GM12878 (cell line): ENCODE measurements around the gene OS9. TPM values are rescaled to one million over a fixed set of nuclear protein-coding genes. Genes with fewer than 3 reads are reported as not detected.

Experiments
- ATAC-seq: fragments of 200-7000 bp; cut with Tn5 transposase; 3 replicates; pipeline ENCODE4 v1.9.1; 2020; ENCODE audit warnings: mild to moderate bottlenecking, moderate library complexity
- BruUV-seq: library from RNA; stranded (reverse); fragments of 400-500 nt; replicated peaks from 2 replicates; lab custom pipeline; 2021; lab: Mats Ljungman, UMichigan
- CTCF ChIA-PET: fragments of 300-600 bp; sonication (Branson Sonifier 250); formaldehyde crosslinking; extraction: SDS; loops from one replicate; lab custom pipeline; 2021; ENCODE audit warnings: inconsistent platforms; lab: Yijun Ruan, JAX
- POLR2A ChIA-PET: fragments of 350-600 bp; formaldehyde crosslinking; extraction: SDS; loops from one replicate; lab custom pipeline; 2021; ENCODE audit warnings: inconsistent platforms; lab: Charles Lee
- RAD21 ChIA-PET: fragments of 300-600 bp; sonication (Branson Sonifier 250); formaldehyde crosslinking; loops from one replicate; lab custom pipeline; 2023; ENCODE audit warnings: antibody characterized with exemption; ENCODE audit not compliant: unreplicated experiment; lab: Charles Lee
- SMC1A ChIA-PET: fragments of 300-600 bp; sonication (Branson Sonifier 250); formaldehyde crosslinking; loops from one replicate; lab custom pipeline; 2023; ENCODE audit not compliant: unreplicated experiment, uncharacterized antibody; lab: Charles Lee
- DNase-seq: peaks from one replicate; pipeline ENCODE4 v3.0.0-alpha.2; 2011; ENCODE audit warnings: low read depth, low spot score
- FAIRE-seq: peaks from 3 replicates; lab custom pipeline; 2011; peaks lifted over from hg19 to GRCh38; lab: Jason Lieb, UNC
- H2AFZ ChIP-seq: 2 replicates; pipeline ENCODE4 v1.6.0; 2011; ENCODE audit warnings: low read depth, low read length, control low read depth; ENCODE audit not compliant: control insufficient read depth
- H3K27ac ChIP-seq: 2 replicates; pipeline ENCODE4 v1.5.1; 2011; ENCODE audit warnings: control low read depth; ENCODE audit not compliant: control insufficient read depth, insufficient read depth
- H3K27me3 ChIP-seq, 2 experiments: replicated peaks in 1 of 2; 2 replicates each; pipeline versions ENCODE4 v1.6.0 to v1.6.1; 2011; ENCODE audit warnings: low read length in 1 of 2; ENCODE audit not compliant: control insufficient read depth in 2 of 2, insufficient read depth in 2 of 2
- H3K36me3 ChIP-seq, 2 experiments: 2 replicates each; pipeline ENCODE4 v1.5.1; 2011; ENCODE audit warnings: low read length in 1 of 2; ENCODE audit not compliant: control insufficient read depth in 2 of 2, insufficient read depth in 2 of 2
- H3K4me1 ChIP-seq: 2 replicates; pipeline ENCODE4 v1.6.1; 2011; ENCODE audit warnings: mild to moderate bottlenecking, low read length, moderate library complexity, mixed read lengths; ENCODE audit not compliant: control insufficient read depth, insufficient read depth
- H3K4me2 ChIP-seq: 2 replicates; pipeline ENCODE4 v1.6.0; 2011; ENCODE audit warnings: control low read depth; ENCODE audit not compliant: control insufficient read depth, insufficient read depth
- H3K4me3 ChIP-seq: fragments of 200-600 bp; sonication (generic); 2 replicates; pipeline ENCODE4 v1.5.1; 2016
- H3K79me2 ChIP-seq: 2 replicates; pipeline ENCODE4 v1.6.0; 2011; ENCODE audit warnings: low read length; ENCODE audit not compliant: control insufficient read depth, insufficient read depth
- H3K9ac ChIP-seq: 2 replicates; pipeline ENCODE4 v1.8.0; 2011; ENCODE audit warnings: low read length, control low read depth, mixed read lengths; ENCODE audit not compliant: control insufficient read depth, insufficient read depth
- H3K9me3 ChIP-seq: replicated peaks from 3 replicates; pipeline ENCODE4 v1.5.1; 2011; ENCODE audit warnings: mild to moderate bottlenecking, low read length; ENCODE audit not compliant: control insufficient read depth, insufficient read depth
- H4K20me1 ChIP-seq: 2 replicates; pipeline ENCODE4 v1.6.0; 2011; ENCODE audit not compliant: control insufficient read depth, insufficient read depth
- BCL11A ChIP-seq: IDR thresholded peaks from 2 replicates; pipeline ENCODE4 v1.6.1; 2011; ENCODE audit warnings: low read depth, low read length
- FOS ChIP-seq: IDR thresholded peaks from 3 replicates; pipeline ENCODE4 v1.6.1; 2011; ENCODE audit warnings: borderline replicate concordance; ENCODE audit not compliant: insufficient read length; ENCODE audit errors: extremely low read depth
- HSF1 ChIP-seq: fragments of 150-350 bp; IDR thresholded peaks from 2 replicates; pipeline ENCODE4 v1.6.1; 2014; ENCODE audit warnings: mild to moderate bottlenecking, low read depth, low read length
- KLF5 ChIP-seq: fragments of 450-650 bp; IDR thresholded peaks from 2 replicates; pipeline ENCODE4 v1.6.1; 2014; ENCODE audit warnings: mild to moderate bottlenecking; ENCODE audit not compliant: partially characterized antibody
- NFXL1 ChIP-seq: fragments of 450-650 bp; IDR thresholded peaks from 2 replicates; pipeline ENCODE4 v1.6.1; 2017; ENCODE audit warnings: antibody characterized with exemption, mild to moderate bottlenecking, borderline replicate concordance
- POU2F2 ChIP-seq: IDR thresholded peaks from 3 replicates; pipeline ENCODE4 v1.6.1; 2011; ENCODE audit warnings: low read depth, mild to moderate bottlenecking, low read length, borderline replicate concordance
- SMARCA5 ChIP-seq: fragments of 450-650 bp; IDR thresholded peaks from 2 replicates; pipeline ENCODE4 v1.6.1; 2017; ENCODE audit warnings: mild to moderate bottlenecking
- ZBTB4 ChIP-seq: fragments of 450-650 bp; formaldehyde crosslinking; IDR thresholded peaks from 2 replicates; pipeline ENCODE4 v1.4.0; 2022; ENCODE audit warnings: mild to moderate bottlenecking, moderate library complexity
- ZZZ3 ChIP-seq: IDR thresholded peaks from 2 replicates; pipeline ENCODE4 v1.6.1; 2011; ENCODE audit warnings: low read depth; ENCODE audit not compliant: control insufficient read depth, insufficient read length
- WGBS: methylation state at CpG from one replicate; pipeline ENCODE4 v1.1.6; 2016; ENCODE audit warnings: low lambda C conversion rate; ENCODE audit not compliant: insufficient replicate concordance, insufficient coverage; ENCODE audit errors: missing lambda C conversion rate; 5-methylcytosine and 5-hydroxymethylcytosine counted together
- in situ Hi-C: fragments of 300-500 bp; cut with MboI; formaldehyde crosslinking; loops from 9 replicates; pipeline ENCODE4 v1.14.3; 2018; ENCODE audit warnings: mixed read lengths
- intact Hi-C: fragments of 100-400 bp; cut with micrococcal nuclease; formaldehyde crosslinking; loops from one replicate; pipeline ENCODE4 v1.14.2; 2022; ENCODE audit not compliant: unreplicated experiment
- polyA plus RNA-seq, 11 experiments: library from polyadenylated mRNA; depleted of rRNA in 4 of 11; unstranded in 6 of 11; stranded (reverse) in 5 of 11; fragments of >200 nt; fragmentation: Nextera tagmentation in 4 of 11; fragmentation: Illumina TruSeq in 1 of 11; extraction: Ambion mirVana in 4 of 11; extraction: Trizol in 1 of 11; gene quantifications; 1 replicate in 1 of 11; 2 replicates in 10 of 11; pipeline versions ENCODE4 v1.2.1 to v1.2.3, GENCODE V29; 2011 to 2016; ENCODE audit warnings: inconsistent platforms in 2 of 11, missing spikeins in 2 of 11, low read depth in 1 of 11
- total RNA-seq, 4 experiments: library from RNA; depleted of rRNA in 3 of 4; stranded (reverse); fragments of >200 nt in 3 of 4; fragmentation: Illumina TruSeq in 1 of 4; extraction: Trizol in 1 of 4; gene quantifications; 2 replicates each; pipeline versions ENCODE4 v1.2.1 to v1.2.3, GENCODE V29; 2013 to 2021

OS9 gene
- total and polyA plus RNA-seq, 10 of the 15 experiments (the other 5 are each of a cell fraction or from before 2014, with no cell fraction given), result 5.2 to 106 (median 79.1) TPM

- TF ChIP-seq ZBTB4 (CRISPR knock-in tag), result no peak
These were observed 44.8 kb downstream of the OS9 start, which contains the start of gene AGAP2 (continued) for GRCh38 chr12:57738661-57739237.

GRCh38 chr12:57739387-57739786 lies 45.5 kb downstream of the OS9 start:
- intact Hi-C loops, result no loop called here
- Histone ChIP-seq H3K27me3 (no peaks in the 10 kb centered on the region), H2AFZ (no peak overlapping the region), H3K4me2 (no peak overlapping the region), H3K79me2 (peaks cover 18% of the 10 kb centered on the region), H3K9ac (no peak overlapping the region), H4K20me1 (no peaks in the 10 kb centered on the region), H3K9me3 (no peaks in the 10 kb centered on the region), H3K36me3 (no peaks in the 10 kb centered on the region; a peak in 1 of 4 replicates), H3K27ac (no peak overlapping the region), H3K4me3 (no peak overlapping the region), H3K4me1 (peaks cover 18% of the 10 kb centered on the region)
- TF ChIP-seq KLF5 (no peak), SMARCA5 (no peak), ZZZ3 (no peak), POU2F2 (no peak), HSF1 (no peak), BCL11A (no peak), NFXL1 (no peak), FOS (no peak)
- CTCF ChIA-PET, result interaction anchor here (3.8 kb wide), 1 partner anchor 155 kb away, joined by 22 read pairs; no protein-coding TSS in a partner anchor
- SMC1A ChIA-PET, result no interaction called here
- BruUV-seq, result no TSS peak
- FAIRE-seq (no peak), ATAC-seq (no peak), DNase-seq (no peak)
- POLR2A ChIA-PET, result interaction anchor here (0.9 kb wide), 1 partner anchor 12 kb away, joined by 4 read pairs; the partner anchor contains the start of gene CDK4
- in situ Hi-C loops, result no loop called here
- RAD21 ChIA-PET, result no interaction called here
- WGBS, result 92% methylated on average over 7 of the region's 7 CpGs
